Stimulated activated CD8-positive, alpha-beta memory T cell treated with anti-CD3 and anti-CD28 coated beads, Interleukin-7, amount 100 ng/mL, for 4 hours (primary cell): ENCODE results near the gene TEX54.
"Not testable (repeated sequence)": the region's sequence is repeated elsewhere in the genome, so short reads cannot be mapped to it uniquely, and the experiment has no call there.

Experiments used
- DNase-seq, 2 donors: peaks; one replicate each; pipeline ENCODE4 v3.0.0-alpha.2; 2020; ENCODE audit warnings: low read depth in 2 of 2

The TEX54 gene

GRCh38 chr11:62832336-62833234 lies at the start of gene TEX54:
Gene TEX54 (minus strand): TSS chr11:62832841.
- no peak for DNase-seq

- no peak for DNase-seq
These were observed 49.7 kb upstream of the TEX54 start for GRCh38 chr11:62882431-62882749.

- peak; percentile 93 to 95 for DNase-seq
These were observed 49.2 kb upstream of the TEX54 start for GRCh38 chr11:62881579-62882430.

- DNase-seq, result peak; percentile 81 to 87
These were observed 48.4 kb upstream of the TEX54 start, which contains the start of gene SLC3A2 for GRCh38 chr11:62880803-62881578. Gene SLC3A2 (plus strand): TSS chr11:62880896. CDS start chr11:62881024, 128 bp downstream.

GRCh38 chr11:62880231-62880802 lies 47.7 kb upstream of the TEX54 start:
- DNase-seq, result no peak

GRCh38 chr11:62879235-62879978 lies 46.8 kb upstream of the TEX54 start:
- DNase-seq, result no peak

GRCh38 chr11:62876712-62877111 lies 44.1 kb upstream of the TEX54 start:
- DNase-seq, result no peak

- DNase-seq, result no peak
These were observed 43.2 kb upstream of the TEX54 start for GRCh38 chr11:62875698-62876478.

GRCh38 chr11:62874851-62875250 lies 42.2 kb upstream of the TEX54 start:
- no peak for DNase-seq

GRCh38 chr11:62865635-62866034 lies 33.0 kb upstream of the TEX54 start:
- no peak for DNase-seq

GRCh38 chr11:62863687-62864335 lies 31.2 kb upstream of the TEX54 start:
- no peak for DNase-seq

GRCh38 chr11:62861564-62862192 lies 29.0 kb upstream of the TEX54 start:
- not testable (repeated sequence) for DNase-seq

- DNase-seq, result no peak
These were observed 28.4 kb upstream of the TEX54 start for GRCh38 chr11:62860835-62861563.

- DNase-seq, result not testable (repeated sequence)
These were observed 26.7 kb upstream of the TEX54 start for GRCh38 chr11:62859281-62859703.

- DNase-seq, result no peak
These were observed 25.6 kb upstream of the TEX54 start for GRCh38 chr11:62858201-62858600.

GRCh38 chr11:62857541-62857982 lies 24.9 kb upstream of the TEX54 start:
- DNase-seq, result no peak

- no peak for DNase-seq
These were observed 23.8 kb upstream of the TEX54 start for GRCh38 chr11:62856333-62856895.
